CD4-positive, alpha-beta T cell treated with Interleukin-2 at 100 ng/mL for 4 hours (primary cell): ENCODE data around the gene ZNF74.
"Not testable (repeated sequence)": the region's sequence is repeated elsewhere in the genome, so short reads cannot be mapped to it uniquely, and the experiment has no call there.

Source experiments
- DNase-seq: peaks from one replicate; pipeline ENCODE4 v3.0.0-alpha.2; 2020; ENCODE audit warnings: low spot score

The ZNF74 gene

GRCh38 chr22:20448630-20449029 lies 54.7 kb downstream of the ZNF74 start:
- DNase-seq = no peak

DNA sequence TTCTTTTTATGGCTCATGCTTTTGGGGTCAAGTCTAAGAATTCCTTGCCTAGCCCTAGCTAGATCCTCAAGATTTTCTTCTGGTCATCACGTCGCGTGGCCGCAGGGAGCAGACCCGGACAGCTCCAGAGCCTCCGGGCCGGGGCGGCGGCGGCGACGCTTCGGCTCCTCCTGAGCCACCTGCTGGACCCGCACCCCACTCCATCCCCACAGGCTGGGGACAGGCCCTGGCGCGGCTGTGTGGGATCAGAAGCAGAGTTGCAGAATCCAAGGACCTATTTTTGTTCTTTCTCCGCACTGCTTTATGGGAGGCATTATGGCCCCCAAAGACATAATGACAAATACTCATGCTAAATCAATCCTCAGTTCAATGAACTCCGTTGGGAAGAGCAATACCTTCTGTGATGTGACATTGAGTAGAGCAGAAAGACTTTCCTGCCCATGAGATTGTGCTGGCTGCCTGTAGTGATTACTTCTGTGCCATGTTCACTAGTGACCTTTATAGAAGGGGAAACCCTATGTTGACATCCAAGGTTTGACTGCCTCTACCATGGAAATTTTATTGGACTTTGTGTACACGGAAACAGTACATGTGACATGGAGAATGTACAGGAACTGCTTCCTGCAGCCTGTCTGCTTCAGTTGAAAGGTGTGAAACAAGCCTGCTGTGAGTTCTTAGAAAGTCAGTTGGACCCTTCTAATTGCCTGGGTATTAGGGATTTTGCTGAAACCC lies 56.0 kb downstream of the ZNF74 start:
- no peak for DNase-seq

DNA sequence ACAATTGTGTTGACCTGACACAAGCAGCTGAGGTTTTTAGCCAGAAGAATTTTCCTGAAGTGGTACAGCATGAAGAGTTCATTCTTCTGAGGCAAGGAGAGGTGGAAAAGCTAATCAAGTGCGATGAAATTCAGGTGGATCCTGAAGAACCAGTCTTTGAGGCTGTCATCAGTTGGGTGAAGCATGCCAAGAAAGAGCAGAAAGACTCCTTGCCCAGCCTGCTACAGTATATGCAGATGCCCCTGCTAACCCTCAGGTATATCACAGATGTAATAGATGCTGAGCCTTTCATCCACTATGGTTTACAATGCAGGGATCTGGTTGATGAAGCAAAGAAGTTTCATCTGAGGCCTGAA lies 56.6 kb downstream of the ZNF74 start:
- no peak for DNase-seq

DNA sequence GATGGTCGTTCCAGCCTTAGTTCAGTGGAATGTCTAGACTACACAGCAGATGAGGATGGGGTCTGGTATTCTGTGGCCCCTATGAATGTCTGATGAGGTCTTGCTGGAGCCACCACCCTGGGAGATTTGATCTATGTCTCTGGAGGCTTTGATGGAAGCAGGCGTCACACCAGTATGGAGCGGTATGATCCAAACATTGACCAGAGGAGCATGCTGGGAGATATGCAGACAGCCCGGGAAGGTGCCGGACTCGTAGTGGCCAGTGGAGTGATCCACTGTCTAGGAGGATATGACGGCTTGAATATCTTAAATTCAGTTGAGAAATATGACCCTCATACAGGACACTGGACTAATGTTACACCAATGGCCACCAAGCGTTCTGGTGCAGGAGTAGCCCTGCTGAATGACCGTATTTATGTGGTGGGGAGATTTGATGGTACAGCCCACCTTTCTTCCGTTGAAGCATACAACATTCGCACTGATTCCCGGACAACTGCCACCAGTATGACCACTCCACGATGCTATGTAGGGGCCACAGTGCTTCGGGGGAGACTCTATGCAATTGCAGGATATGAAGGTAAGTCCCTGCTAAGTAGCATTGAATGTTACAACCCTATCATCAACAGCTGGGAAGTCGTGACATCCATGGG lies 57.3 kb downstream of the ZNF74 start:
- DNase-seq = not testable (repeated sequence)

- DNase-seq = no peak
Measured at GRCh38 chr22:20451920-20452319, 58.0 kb downstream of the ZNF74 start.

GRCh38 chr22:20453222-20453621 lies 59.3 kb downstream of the ZNF74 start:
- DNase-seq = no peak

DNA sequence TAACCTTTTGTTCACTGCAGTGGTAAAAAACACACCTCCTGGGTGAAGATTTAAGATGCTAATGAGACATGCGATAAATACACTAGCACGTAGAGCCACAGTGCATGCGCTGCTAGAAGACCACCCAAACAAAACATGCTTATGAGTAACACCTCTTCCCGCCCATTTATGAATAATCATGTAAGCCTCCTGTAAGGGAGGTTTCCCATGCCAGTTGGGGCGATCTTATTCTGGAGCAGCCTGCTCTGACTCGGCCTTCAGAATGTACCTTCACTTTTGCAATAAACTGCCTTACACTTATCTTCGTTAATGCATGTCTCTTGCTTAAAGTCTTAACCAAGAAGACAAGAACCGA lies 61.7 kb downstream of the ZNF74 start:
- no peak for DNase-seq

DNA sequence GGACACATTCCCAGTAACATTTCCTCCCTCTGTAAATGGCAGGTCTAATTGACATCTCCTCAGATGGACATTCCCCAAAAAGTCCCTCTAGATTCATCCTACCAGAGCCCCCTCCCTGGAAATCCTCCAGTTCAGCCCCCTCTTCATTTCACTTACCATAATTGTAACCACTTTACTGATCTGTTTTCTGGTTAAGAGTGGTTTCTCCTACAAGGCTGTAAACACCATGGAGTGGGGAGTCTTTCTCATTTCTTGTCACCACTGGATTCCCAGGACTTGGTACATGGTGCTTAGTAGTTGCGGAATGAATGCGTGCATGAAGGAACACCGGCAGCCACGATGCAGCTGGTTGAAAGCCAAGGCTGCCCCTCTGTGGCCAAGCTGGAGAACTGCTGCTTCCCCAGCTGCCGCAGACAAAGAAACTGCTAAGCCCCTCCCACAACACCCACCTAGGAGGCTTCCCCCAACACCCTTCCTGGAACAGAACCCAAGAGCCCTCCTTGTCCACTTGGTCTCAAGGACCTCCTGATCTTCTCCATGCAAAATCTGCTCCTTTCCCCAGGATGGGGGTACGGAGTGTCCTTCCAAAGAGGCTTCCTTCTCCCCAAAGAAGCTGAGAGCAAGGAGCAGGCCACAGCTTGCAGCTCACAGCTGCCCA lies 62.2 kb downstream of the ZNF74 start:
- DNase-seq = peak; percentile 78

- no peak for DNase-seq
Measured at GRCh38 chr22:20456722-20457076, 62.7 kb downstream of the ZNF74 start.

DNA sequence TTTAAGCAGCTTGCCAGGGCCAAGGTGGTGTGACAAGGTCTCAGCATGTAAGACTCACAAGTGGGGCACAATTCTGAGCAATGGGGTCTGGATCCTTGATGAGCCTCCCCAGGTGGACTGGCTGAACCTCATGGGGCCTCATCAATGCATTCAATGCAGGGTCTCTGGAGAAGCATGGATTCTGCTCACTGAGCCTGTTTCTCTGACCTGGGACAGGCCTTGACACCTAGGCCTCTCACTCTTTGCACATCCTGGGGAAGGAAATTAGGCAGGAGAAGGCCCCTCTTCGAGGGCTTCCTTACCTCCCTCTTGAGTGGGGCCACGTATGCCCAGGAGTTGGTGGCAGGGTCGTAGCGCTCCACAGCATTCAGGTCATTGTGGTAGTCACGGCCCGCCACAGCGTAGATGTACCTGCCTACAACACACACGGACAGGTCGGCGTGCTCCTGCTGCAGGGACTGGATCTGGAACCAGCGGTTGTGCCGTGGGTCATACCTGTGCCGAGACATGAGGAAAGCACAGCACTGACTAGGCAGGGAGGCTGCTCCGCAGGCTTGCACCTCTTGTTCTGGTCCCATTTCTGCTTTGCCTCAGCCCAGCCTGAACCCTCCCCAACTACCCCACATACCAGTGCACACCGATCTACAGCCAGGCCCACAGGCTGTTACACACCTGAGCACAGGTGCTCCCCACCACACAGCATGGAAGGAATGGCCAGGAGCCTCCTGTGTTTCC lies 63.7 kb downstream of the ZNF74 start:
- DNase-seq = no peak
